ENCODE measurements around the gene GRIK3. TPM values are rescaled to one million over a fixed set of nuclear protein-coding genes. Genes with fewer than 3 reads are reported as not detected.

Gene GRIK3
- total RNA-seq, 1 donor: under 0.01 TPM

GRCh38 chr1:36869826-36870225, 164.5 kb downstream of the GRIK3 start:
- Histone ChIP-seq H3K27me3 (ENCODE audit: insufficient read depth, low read length) (no peaks in the 10 kb centered on the region), H3K4me1 (ENCODE audit: insufficient read depth, low read length) (no peaks in the 10 kb centered on the region), H3K4me3 (ENCODE audit: low read length) (no peak overlapping the region), H3K9me3 (ENCODE audit: low read depth, low read length) (no peaks in the 10 kb centered on the region)

GRCh38 chr1:36869054-36869453, 165.3 kb downstream of the GRIK3 start:
- Histone ChIP-seq H3K9me3 (ENCODE audit: low read depth, low read length) (no peaks in the 10 kb centered on the region), H3K4me3 (ENCODE audit: low read length) (no peak overlapping the region), H3K4me1 (ENCODE audit: insufficient read depth, low read length) (no peaks in the 10 kb centered on the region), H3K27me3 (ENCODE audit: insufficient read depth, low read length) (no peaks in the 10 kb centered on the region)

- Histone ChIP-seq H3K4me3 (ENCODE audit: low read length) (no peak overlapping the region), H3K27me3 (ENCODE audit: insufficient read depth, low read length) (no peaks in the 10 kb centered on the region), H3K9me3 (ENCODE audit: low read depth, low read length) (no peaks in the 10 kb centered on the region), H3K4me1 (ENCODE audit: insufficient read depth, low read length) (no peaks in the 10 kb centered on the region)
Measured at GRCh38 chr1:36867575-36867974, 166.7 kb downstream of the GRIK3 start.

GRCh38 chr1:36866169-36866814, 168.0 kb downstream of the GRIK3 start:
- no peaks in the 10 kb centered on the region for H3K9me3 ChIP-seq (ENCODE audit: low read depth, low read length)
- no peaks in the 10 kb centered on the region for H3K27me3 ChIP-seq (ENCODE audit: insufficient read depth, low read length)
- no peak overlapping the region for H3K4me3 ChIP-seq (ENCODE audit: low read length)
- H3K4me1 ChIP-seq (ENCODE audit: insufficient read depth, low read length): no peaks in the 10 kb centered on the region

- Histone ChIP-seq H3K9me3 (ENCODE audit: low read depth, low read length) (no peaks in the 10 kb centered on the region), H3K4me1 (ENCODE audit: insufficient read depth, low read length) (no peaks in the 10 kb centered on the region), H3K27me3 (ENCODE audit: insufficient read depth, low read length) (no peaks in the 10 kb centered on the region), H3K4me3 (ENCODE audit: low read length) (no peak overlapping the region)
Measured at GRCh38 chr1:36865602-36865900, 168.8 kb downstream of the GRIK3 start.

- no peaks in the 10 kb centered on the region for H3K27me3 ChIP-seq (ENCODE audit: insufficient read depth, low read length)
- no peaks in the 10 kb centered on the region for H3K9me3 ChIP-seq (ENCODE audit: low read depth, low read length)
- H3K4me1 ChIP-seq (ENCODE audit: insufficient read depth, low read length): no peaks in the 10 kb centered on the region
- H3K4me3 ChIP-seq (ENCODE audit: low read length): no peak overlapping the region
Measured at GRCh38 chr1:36864823-36865601, 169.3 kb downstream of the GRIK3 start.

GRCh38 chr1:36864182-36864822, 170.0 kb downstream of the GRIK3 start:
- no peaks in the 10 kb centered on the region for H3K27me3 ChIP-seq (ENCODE audit: insufficient read depth, low read length)
- no peak overlapping the region for H3K4me3 ChIP-seq (ENCODE audit: low read length)
- no peaks in the 10 kb centered on the region for H3K4me1 ChIP-seq (ENCODE audit: insufficient read depth, low read length)
- H3K9me3 ChIP-seq (ENCODE audit: low read depth, low read length): no peaks in the 10 kb centered on the region

GRCh38 chr1:36863500-36863899, 170.8 kb downstream of the GRIK3 start:
- Histone ChIP-seq H3K9me3 (ENCODE audit: low read depth, low read length) (no peaks in the 10 kb centered on the region), H3K4me1 (ENCODE audit: insufficient read depth, low read length) (no peaks in the 10 kb centered on the region), H3K4me3 (ENCODE audit: low read length) (no peak overlapping the region), H3K27me3 (ENCODE audit: insufficient read depth, low read length) (no peaks in the 10 kb centered on the region)

- Histone ChIP-seq H3K9me3 (ENCODE audit: low read depth, low read length) (no peaks in the 10 kb centered on the region), H3K27me3 (ENCODE audit: insufficient read depth, low read length) (no peaks in the 10 kb centered on the region), H3K4me1 (ENCODE audit: insufficient read depth, low read length) (no peaks in the 10 kb centered on the region), H3K4me3 (ENCODE audit: low read length) (no peak overlapping the region)
Measured at GRCh38 chr1:36863061-36863460, 171.3 kb downstream of the GRIK3 start.

- Histone ChIP-seq H3K27me3 (ENCODE audit: insufficient read depth, low read length) (no peaks in the 10 kb centered on the region), H3K9me3 (ENCODE audit: low read depth, low read length) (no peaks in the 10 kb centered on the region), H3K4me3 (ENCODE audit: low read length) (no peak overlapping the region), H3K4me1 (ENCODE audit: insufficient read depth, low read length) (no peaks in the 10 kb centered on the region)
Measured at GRCh38 chr1:36861375-36861774, 172.9 kb downstream of the GRIK3 start.

- no peak overlapping the region for H3K4me3 ChIP-seq (ENCODE audit: low read length)
- no peaks in the 10 kb centered on the region for H3K4me1 ChIP-seq (ENCODE audit: insufficient read depth, low read length)
- H3K9me3 ChIP-seq (ENCODE audit: low read depth, low read length): no peaks in the 10 kb centered on the region
- H3K27me3 ChIP-seq (ENCODE audit: insufficient read depth, low read length): no peaks in the 10 kb centered on the region
Measured at GRCh38 chr1:36859926-36860325, 174.4 kb downstream of the GRIK3 start.

- H3K27me3 ChIP-seq (ENCODE audit: insufficient read depth, low read length): no peaks in the 10 kb centered on the region
- no peak overlapping the region for H3K4me3 ChIP-seq (ENCODE audit: low read length)
- H3K9me3 ChIP-seq (ENCODE audit: low read depth, low read length): no peaks in the 10 kb centered on the region
- no peaks in the 10 kb centered on the region for H3K4me1 ChIP-seq (ENCODE audit: insufficient read depth, low read length)
Measured at GRCh38 chr1:36858981-36859380, 175.3 kb downstream of the GRIK3 start.

GRCh38 chr1:36858553-36858952, 175.8 kb downstream of the GRIK3 start:
- Histone ChIP-seq H3K27me3 (ENCODE audit: insufficient read depth, low read length) (no peaks in the 10 kb centered on the region), H3K4me1 (ENCODE audit: insufficient read depth, low read length) (no peaks in the 10 kb centered on the region), H3K9me3 (ENCODE audit: low read depth, low read length) (no peaks in the 10 kb centered on the region), H3K4me3 (ENCODE audit: low read length) (no peak overlapping the region)

- Histone ChIP-seq H3K27me3 (ENCODE audit: insufficient read depth, low read length) (no peaks in the 10 kb centered on the region), H3K4me1 (ENCODE audit: insufficient read depth, low read length) (no peaks in the 10 kb centered on the region), H3K9me3 (ENCODE audit: low read depth, low read length) (no peaks in the 10 kb centered on the region), H3K4me3 (ENCODE audit: low read length) (no peak overlapping the region)
Measured at GRCh38 chr1:36857754-36858153, 176.6 kb downstream of the GRIK3 start.

- Histone ChIP-seq H3K27me3 (ENCODE audit: insufficient read depth, low read length) (no peaks in the 10 kb centered on the region), H3K9me3 (ENCODE audit: low read depth, low read length) (no peaks in the 10 kb centered on the region), H3K4me3 (ENCODE audit: low read length) (no peak overlapping the region), H3K4me1 (ENCODE audit: insufficient read depth, low read length) (no peaks in the 10 kb centered on the region)
Measured at GRCh38 chr1:36855699-36856494, 178.4 kb downstream of the GRIK3 start.
